Measurements from ENCODE around the gene MCM3. TPM values are rescaled to one million over a fixed set of nuclear protein-coding genes. Genes with fewer than 3 reads are reported as not detected.

The MCM3 gene
- polyA plus RNA-seq, 1 donor (not counting 4 experiments of a cell fraction or from before 2014, with no cell fraction given): 60.9 TPM

DNA sequence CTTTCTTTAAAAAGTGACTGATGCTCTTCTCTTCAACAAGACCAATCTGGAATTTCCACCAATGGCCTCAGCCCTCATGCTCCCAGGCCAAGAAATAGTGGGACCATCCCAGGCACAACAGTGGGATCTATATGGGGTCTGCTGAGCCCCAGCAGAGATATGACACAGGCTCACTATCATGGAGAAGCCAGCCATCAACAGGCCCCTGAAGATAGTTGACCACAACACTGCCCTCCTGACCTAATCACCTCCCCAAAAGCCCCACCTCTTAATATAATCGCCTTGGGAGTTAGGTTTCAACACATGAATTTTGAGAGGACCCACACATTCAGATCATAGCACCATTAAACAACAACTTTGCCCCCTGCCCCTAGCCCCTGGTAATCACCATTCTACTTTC, 16.8 kb upstream of the MCM3 start:
- H3K9me3 ChIP-seq (ENCODE audit: control insufficient read depth, low read depth, low read length): no peaks in the 10 kb centered on the region
- H3K79me2 ChIP-seq (ENCODE audit: control insufficient read depth, insufficient read depth, low read length): no peaks in the 10 kb centered on the region
- no peak overlapping the region for H3K4me3 ChIP-seq (ENCODE audit: control insufficient read depth in 2 of 3, extremely low read depth in 1 of 3, insufficient read depth in 2 of 3, low read depth in 1 of 3, low read length in 3 of 3)
- H3K36me3 ChIP-seq (ENCODE audit: control insufficient read depth in 2 of 2, extremely low read depth in 1 of 2, insufficient read depth in 2 of 2, low read length in 2 of 2): no peaks in the 10 kb centered on the region
- FAIRE-seq: no peak
- H3K27me3 ChIP-seq (ENCODE audit: control insufficient read depth, extremely low read depth, insufficient read depth, low read length): no peaks in the 10 kb centered on the region
- dilution Hi-C loops (cut with MboI; ENCODE audit: extremely low pct_ligation_motif_present, low sequenced_read_pairs): no loop called here
- no peak overlapping the region for H3K27ac ChIP-seq (ENCODE audit: control insufficient read depth, insufficient read depth, low read length)
- no peak overlapping the region for H3K4me2 ChIP-seq (ENCODE audit: control insufficient read depth, extremely low read depth, insufficient read depth, low read depth, low read length)
- TF ChIP-seq EZH2 (IDR thresholded peaks at IDR 0.05; ENCODE audit: low read length): no peak
- TF ChIP-seq, protein P1, sequence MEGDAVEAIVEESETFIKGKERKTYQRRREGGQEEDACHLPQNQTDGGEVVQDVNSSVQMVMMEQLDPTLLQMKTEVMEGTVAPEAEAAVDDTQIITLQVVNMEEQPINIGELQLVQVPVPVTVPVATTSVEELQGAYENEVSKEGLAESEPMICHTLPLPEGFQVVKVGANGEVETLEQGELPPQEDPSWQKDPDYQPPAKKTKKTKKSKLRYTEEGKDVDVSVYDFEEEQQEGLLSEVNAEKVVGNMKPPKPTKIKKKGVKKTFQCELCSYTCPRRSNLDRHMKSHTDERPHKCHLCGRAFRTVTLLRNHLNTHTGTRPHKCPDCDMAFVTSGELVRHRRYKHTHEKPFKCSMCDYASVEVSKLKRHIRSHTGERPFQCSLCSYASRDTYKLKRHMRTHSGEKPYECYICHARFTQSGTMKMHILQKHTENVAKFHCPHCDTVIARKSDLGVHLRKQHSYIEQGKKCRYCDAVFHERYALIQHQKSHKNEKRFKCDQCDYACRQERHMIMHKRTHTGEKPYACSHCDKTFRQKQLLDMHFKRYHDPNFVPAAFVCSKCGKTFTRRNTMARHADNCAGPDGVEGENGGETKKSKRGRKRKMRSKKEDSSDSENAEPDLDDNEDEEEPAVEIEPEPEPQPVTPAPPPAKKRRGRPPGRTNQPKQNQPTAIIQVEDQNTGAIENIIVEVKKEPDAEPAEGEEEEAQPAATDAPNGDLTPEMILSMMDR (optimal IDR thresholded peaks at IDR 0.05 in 1 of 3, IDR thresholded peaks at IDR 0.05 in 1 of 3, conservative IDR thresholded peaks at IDR 0.05 in 1 of 3; ENCODE audit: extremely low read depth in 1 of 3, insufficient read depth in 2 of 3, low read length in 3 of 3): no peak
- no peak overlapping the region for H2AFZ ChIP-seq (ENCODE audit: control insufficient read depth, low read length)
- no peaks in the 10 kb centered on the region for H3K9me1 ChIP-seq (ENCODE audit: control insufficient read depth, extremely low read depth, insufficient read depth, low read length)
- no peak for DNase-seq (ENCODE audit: low read depth, low spot score)
- no peaks in the 10 kb centered on the region for H3K4me1 ChIP-seq (ENCODE audit: control insufficient read depth, extremely low read depth, insufficient read depth, low read length)
- no peak overlapping the region for H3K9ac ChIP-seq (ENCODE audit: control insufficient read depth, extremely low read depth, insufficient read depth, low read length)
- no peaks in the 10 kb centered on the region for H4K20me1 ChIP-seq (ENCODE audit: control insufficient read depth, extremely low read depth, insufficient read depth, low read length)

DNA sequence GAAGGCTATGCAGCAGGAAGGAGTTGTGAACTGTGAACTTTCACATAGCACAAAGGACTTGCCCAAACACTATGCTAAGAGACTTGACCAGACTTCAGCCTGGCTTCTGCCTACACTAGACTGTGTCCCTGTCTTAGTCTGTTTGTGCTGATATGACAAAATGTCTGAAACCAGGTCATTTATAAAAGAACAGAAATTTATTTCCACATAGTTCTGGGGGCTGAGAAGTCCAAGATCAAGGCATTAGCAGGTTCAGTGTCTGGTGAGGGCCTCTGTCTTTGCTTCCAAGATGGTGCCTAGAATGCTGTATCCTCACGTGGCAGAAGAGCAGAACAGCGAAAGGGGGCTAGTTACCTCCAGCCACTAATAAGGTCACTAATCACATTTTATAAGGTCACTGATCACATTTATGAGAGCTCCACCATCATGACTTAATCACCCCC, 16.0 kb upstream of the MCM3 start:
- no peak for FAIRE-seq

More for the DNA sequence above, 16.0 kb upstream of the MCM3 start:
- Histone ChIP-seq H3K4me1 (ENCODE audit: control insufficient read depth, extremely low read depth, insufficient read depth, low read length) (no peaks in the 10 kb centered on the region), H3K27ac (ENCODE audit: control insufficient read depth, insufficient read depth, low read length) (no peak overlapping the region), H3K4me3 (ENCODE audit: control insufficient read depth in 2 of 3, extremely low read depth in 1 of 3, insufficient read depth in 2 of 3, low read depth in 1 of 3, low read length in 3 of 3) (no peak overlapping the region), H3K4me2 (ENCODE audit: control insufficient read depth, extremely low read depth, insufficient read depth, low read depth, low read length) (no peak overlapping the region), H4K20me1 (ENCODE audit: control insufficient read depth, extremely low read depth, insufficient read depth, low read length) (no peaks in the 10 kb centered on the region), H3K9me3 (ENCODE audit: control insufficient read depth, low read depth, low read length) (no peaks in the 10 kb centered on the region), H3K79me2 (ENCODE audit: control insufficient read depth, insufficient read depth, low read length) (no peaks in the 10 kb centered on the region), H3K9me1 (ENCODE audit: control insufficient read depth, extremely low read depth, insufficient read depth, low read length) (no peaks in the 10 kb centered on the region), H3K27me3 (ENCODE audit: control insufficient read depth, extremely low read depth, insufficient read depth, low read length) (no peaks in the 10 kb centered on the region), H3K36me3 (ENCODE audit: control insufficient read depth in 2 of 2, extremely low read depth in 1 of 2, insufficient read depth in 2 of 2, low read length in 2 of 2) (no peaks in the 10 kb centered on the region), H2AFZ (ENCODE audit: control insufficient read depth, low read length) (no peak overlapping the region), H3K9ac (ENCODE audit: control insufficient read depth, extremely low read depth, insufficient read depth, low read length) (no peak overlapping the region)
- DNase-seq (ENCODE audit: low read depth, low spot score): no peak
- dilution Hi-C loops (cut with MboI; ENCODE audit: extremely low pct_ligation_motif_present, low sequenced_read_pairs): no loop called here
- TF ChIP-seq EZH2 (IDR thresholded peaks at IDR 0.05; ENCODE audit: low read length): no peak
- TF ChIP-seq, protein P1 (optimal IDR thresholded peaks at IDR 0.05 in 1 of 3, IDR thresholded peaks at IDR 0.05 in 1 of 3, conservative IDR thresholded peaks at IDR 0.05 in 1 of 3; ENCODE audit: extremely low read depth in 1 of 3, insufficient read depth in 2 of 3, low read length in 3 of 3): no peak
